HCT116 (cell line): ENCODE data around the gene KLK8.
"Not testable (repeated sequence)": the region's sequence is repeated elsewhere in the genome, so short reads cannot be mapped to it uniquely, and the experiment has no call there.

Source experiments
- ATF3 ChIP-seq: IDR thresholded peaks from 2 replicates; pipeline ENCODE4 v1.6.1; 2012
- CEBPB ChIP-seq: IDR thresholded peaks from 2 replicates; pipeline ENCODE4 v1.6.1; 2012; ENCODE audit warnings: low read depth
- CTCF ChIP-seq, 3 experiments: fragments of 200-600 bp in 1 of 3; sonication (generic) in 1 of 3; IDR thresholded peaks in 2 of 3; conservative IDR thresholded peaks in 1 of 3; 2 replicates each; pipeline ENCODE4 v1.5.1; 2012 to 2017; ENCODE audit warnings: low read depth in 2 of 3, low read length in 2 of 3, antibody characterized with exemption in 1 of 3, borderline replicate concordance in 1 of 3, control low read depth in 1 of 3, mild to moderate bottlenecking in 1 of 3, mixed read lengths in 1 of 3, mixed run types in 1 of 3, moderate library complexity in 1 of 3; ENCODE audit not compliant: insufficient read depth in 1 of 3
- EZH2 ChIP-seq: fragments of 200-600 bp; sonication (generic); IDR thresholded peaks from 2 replicates; pipeline ENCODE4 v1.6.1; 2017; ENCODE audit warnings: antibody characterized with exemption, mixed run types
- EZH2phosphoT487 ChIP-seq: fragments of 200-600 bp; IDR thresholded peaks from 2 replicates; pipeline ENCODE4 v1.6.1; 2018; ENCODE audit warnings: antibody characterized with exemption, borderline replicate concordance
- POLR2A ChIP-seq: IDR thresholded peaks from 2 replicates; pipeline ENCODE4 v1.7.0; 2011; ENCODE audit warnings: borderline replicate concordance; ENCODE audit not compliant: insufficient read depth, insufficient read length; ENCODE audit errors: extremely low read depth
- POLR2AphosphoS5 ChIP-seq: IDR thresholded peaks from 2 replicates; pipeline ENCODE4 v1.6.1; 2011; ENCODE audit warnings: mild to moderate bottlenecking, low read depth, low read length, moderate library complexity
- REST ChIP-seq: IDR thresholded peaks from 2 replicates; pipeline ENCODE4 v1.6.1; 2012; ENCODE audit warnings: low read depth
- SP1 ChIP-seq: IDR thresholded peaks from 2 replicates; pipeline ENCODE4 v1.6.1; 2012; ENCODE audit warnings: low read depth
- YY1 ChIP-seq: IDR thresholded peaks from 2 replicates; pipeline ENCODE4 v1.6.1; 2011; ENCODE audit warnings: low read length, low read depth, moderate library complexity, mild to moderate bottlenecking; ENCODE audit not compliant: insufficient replicate concordance; ENCODE audit errors: extremely low read depth

- TF ChIP-seq POLR2AphosphoS5; EZH2; YY1; SP1; CTCF (IDR thresholded peaks at IDR 0.05 in 2 of 3, conservative IDR thresholded peaks at IDR 0.05 in 1 of 3; ENCODE audit: borderline replicate concordance in 1 of 3, insufficient read depth in 1 of 3, low read depth in 2 of 3, low read length in 2 of 3); REST; CEBPB; EZH2phosphoT487; ATF3; POLR2A: not testable (repeated sequence)
These were observed 31.6 kb downstream of the KLK8 start for GRCh38 chr19:50969810-50970209.
